Bronchial epithelial cell (primary cell): ENCODE data around the gene CREB5. TPM values are rescaled to one million over a fixed set of nuclear protein-coding genes. Genes with fewer than 3 reads are reported as not detected.

Experiments
- DNase-seq: peaks from one replicate; pipeline ENCODE4 v3.0.0-alpha.2; 2010; ENCODE audit warnings: low read depth
- FAIRE-seq: peaks from 2 replicates; lab custom pipeline; 2011; peaks lifted over from hg19 to GRCh38; lab: Jason Lieb, UNC
- H3K27me3 ChIP-seq: 2 replicates; pipeline ENCODE4 v1.5.1; 2011; ENCODE audit warnings: low read length; ENCODE audit not compliant: control insufficient read depth, insufficient read depth
- H3K36me3 ChIP-seq: 2 replicates; pipeline ENCODE4 v1.5.1; 2011; ENCODE audit warnings: low read length; ENCODE audit not compliant: control insufficient read depth, insufficient read depth
- H3K4me3 ChIP-seq: 2 replicates; pipeline ENCODE4 v1.5.1; 2011; ENCODE audit warnings: mild to moderate bottlenecking, low read depth, low read length, control low read depth
- total RNA-seq: library from RNA; depleted of rRNA; stranded (reverse); fragments of >200 nt; gene quantifications from 2 replicates; pipeline ENCODE4 v1.2.1, GENCODE V29; 2014
- TF ChIP-seq, protein P1 (sequence below): IDR thresholded peaks from 2 replicates; pipeline ENCODE4 v1.5.1; 2011; ENCODE audit warnings: mild to moderate bottlenecking, moderate library complexity, low read length, control low read depth, inconsistent platforms; ENCODE audit not compliant: insufficient read depth, severe bottlenecking

The CREB5 gene
- total RNA-seq, 1 donor from 2014 or later, result 2.1 TPM

DNA sequence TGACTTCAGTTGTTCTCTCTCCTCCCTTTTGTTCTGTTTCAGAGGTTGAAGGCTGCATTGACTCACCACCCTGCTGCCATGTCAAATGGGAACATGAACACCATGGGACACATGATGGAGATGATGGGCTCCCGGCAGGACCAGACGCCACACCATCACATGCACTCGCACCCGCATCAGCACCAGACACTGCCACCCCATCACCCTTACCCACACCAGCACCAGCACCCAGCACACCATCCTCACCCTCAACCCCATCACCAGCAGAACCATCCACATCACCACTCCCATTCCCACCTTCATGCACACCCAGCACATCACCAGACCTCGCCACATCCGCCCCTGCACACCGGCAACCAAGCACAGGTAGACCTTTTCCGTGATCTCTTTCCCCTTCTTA, 391.8 kb downstream of the CREB5 start:
- FAIRE-seq, result no peak
- no peaks in the 10 kb centered on the region for H3K27me3 ChIP-seq
- TF ChIP-seq, protein P1, sequence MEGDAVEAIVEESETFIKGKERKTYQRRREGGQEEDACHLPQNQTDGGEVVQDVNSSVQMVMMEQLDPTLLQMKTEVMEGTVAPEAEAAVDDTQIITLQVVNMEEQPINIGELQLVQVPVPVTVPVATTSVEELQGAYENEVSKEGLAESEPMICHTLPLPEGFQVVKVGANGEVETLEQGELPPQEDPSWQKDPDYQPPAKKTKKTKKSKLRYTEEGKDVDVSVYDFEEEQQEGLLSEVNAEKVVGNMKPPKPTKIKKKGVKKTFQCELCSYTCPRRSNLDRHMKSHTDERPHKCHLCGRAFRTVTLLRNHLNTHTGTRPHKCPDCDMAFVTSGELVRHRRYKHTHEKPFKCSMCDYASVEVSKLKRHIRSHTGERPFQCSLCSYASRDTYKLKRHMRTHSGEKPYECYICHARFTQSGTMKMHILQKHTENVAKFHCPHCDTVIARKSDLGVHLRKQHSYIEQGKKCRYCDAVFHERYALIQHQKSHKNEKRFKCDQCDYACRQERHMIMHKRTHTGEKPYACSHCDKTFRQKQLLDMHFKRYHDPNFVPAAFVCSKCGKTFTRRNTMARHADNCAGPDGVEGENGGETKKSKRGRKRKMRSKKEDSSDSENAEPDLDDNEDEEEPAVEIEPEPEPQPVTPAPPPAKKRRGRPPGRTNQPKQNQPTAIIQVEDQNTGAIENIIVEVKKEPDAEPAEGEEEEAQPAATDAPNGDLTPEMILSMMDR, result no peak
- no peak for DNase-seq
- H3K4me3 ChIP-seq, result no peak overlapping the region
- H3K36me3 ChIP-seq, result no peaks in the 10 kb centered on the region

GRCh38 chr7:28804990-28805389, 392.7 kb downstream of the CREB5 start:
- H3K27me3 ChIP-seq, result no peaks in the 10 kb centered on the region
- H3K4me3 ChIP-seq, result no peak overlapping the region
- DNase-seq (peak; percentile 75), FAIRE-seq (no peak)
- TF ChIP-seq, protein P1, result no peak
- no peaks in the 10 kb centered on the region for H3K36me3 ChIP-seq

DNA sequence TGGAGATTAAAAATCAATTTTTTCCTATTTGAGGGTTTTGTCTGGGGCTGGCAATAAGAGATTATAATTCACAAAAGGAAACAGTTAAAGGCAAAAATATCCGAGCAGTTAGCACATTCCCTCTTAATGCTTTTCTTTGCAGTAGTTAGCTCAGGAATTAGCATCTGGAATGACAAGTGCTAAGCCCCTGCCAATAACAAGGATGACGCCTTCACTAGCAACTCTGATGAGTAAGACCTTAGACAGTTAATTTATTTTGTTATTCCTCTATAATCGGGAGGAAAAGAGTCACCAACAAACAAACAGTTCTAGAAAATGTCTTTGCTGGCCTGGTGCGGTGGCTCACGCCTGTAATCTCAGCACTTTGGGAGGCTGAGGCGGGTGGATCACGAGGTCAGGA, 394.5 kb downstream of the CREB5 start:
- DNase-seq (no peak), FAIRE-seq (no peak)
- TF ChIP-seq, protein P1, result no peak
- Histone ChIP-seq H3K27me3 (no peaks in the 10 kb centered on the region), H3K36me3 (no peaks in the 10 kb centered on the region), H3K4me3 (no peak overlapping the region)

DNA sequence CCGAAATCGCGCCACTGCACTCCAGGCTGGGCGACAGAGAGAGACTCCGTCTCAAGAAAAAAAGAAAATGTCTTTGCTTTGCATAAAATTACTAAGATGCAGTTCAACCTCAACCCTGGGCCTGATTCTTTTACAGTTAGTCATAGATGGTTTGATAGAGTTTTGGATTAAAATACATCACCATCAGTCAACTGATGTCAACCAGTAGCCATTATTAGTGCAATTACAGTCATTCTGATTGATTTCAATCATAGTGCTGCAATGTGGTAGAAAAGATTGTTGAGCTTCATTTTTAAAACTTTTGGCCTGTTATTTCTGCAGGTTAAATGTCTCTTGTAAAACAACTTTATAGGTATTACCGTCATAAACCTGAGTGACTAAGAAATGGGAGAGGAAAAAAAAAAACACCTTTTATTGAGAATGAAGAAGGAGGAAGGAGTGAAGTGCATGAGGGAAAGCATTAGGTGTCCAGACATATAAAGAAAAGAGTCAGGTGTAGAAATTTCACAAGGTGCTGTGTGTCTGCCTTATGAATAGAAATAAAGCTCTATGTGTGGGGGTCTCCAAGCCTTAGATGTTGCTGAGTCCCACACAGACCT, 395.2 kb downstream of the CREB5 start:
- Histone ChIP-seq H3K36me3 (no peaks in the 10 kb centered on the region), H3K27me3 (no peaks in the 10 kb centered on the region), H3K4me3 (no peak overlapping the region)
- TF ChIP-seq, protein P1, result no peak
- DNase-seq (no peak), FAIRE-seq (no peak)

GRCh38 chr7:28808796-28809533, 396.6 kb downstream of the CREB5 start:
- Histone ChIP-seq H3K36me3 (no peaks in the 10 kb centered on the region), H3K4me3 (no peak overlapping the region), H3K27me3 (no peaks in the 10 kb centered on the region)
- DNase-seq, result peak; percentile 69
- FAIRE-seq, result peak; percentile 50
- TF ChIP-seq, protein P1, result no peak

GRCh38 chr7:28811008-28811407, 398.7 kb downstream of the CREB5 start:
- FAIRE-seq, result no peak
- H3K27me3 ChIP-seq, result no peaks in the 10 kb centered on the region
- H3K4me3 ChIP-seq, result no peak overlapping the region
- TF ChIP-seq, protein P1, result no peak
- DNase-seq, result no peak
- no peaks in the 10 kb centered on the region for H3K36me3 ChIP-seq
